ENCODE data around the gene PGM1. TPM values are rescaled to one million over a fixed set of nuclear protein-coding genes. Genes with fewer than 3 reads are reported as not detected.

Gene PGM1
- total RNA-seq, 1 experiment from 2014 or later: 23.0 TPM

- peak; percentile 86 for DNase-seq (ENCODE audit: extremely low read depth, low read depth)
Measured at GRCh38 chr1:63691701-63692425, 98.7 kb downstream of the PGM1 start.

- DNase-seq (ENCODE audit: extremely low read depth, low read depth): no peak
Measured at GRCh38 chr1:63693944-63694571, 100.8 kb downstream of the PGM1 start.

- peak; percentile 20 for DNase-seq (ENCODE audit: extremely low read depth, low read depth)
Measured at GRCh38 chr1:63698001-63698838, 105.0 kb downstream of the PGM1 start.

- no peak for DNase-seq (ENCODE audit: extremely low read depth, low read depth)
Measured at GRCh38 chr1:63701187-63701586, 108.0 kb downstream of the PGM1 start.

- DNase-seq (ENCODE audit: extremely low read depth, low read depth): no peak
Measured at GRCh38 chr1:63703701-63704107, 110.5 kb downstream of the PGM1 start.

GRCh38 chr1:63704443-63704842 lies 111.2 kb downstream of the PGM1 start:
- DNase-seq (ENCODE audit: extremely low read depth, low read depth): no peak

- DNase-seq (ENCODE audit: extremely low read depth, low read depth): no peak
Measured at GRCh38 chr1:63705078-63705477, 111.9 kb downstream of the PGM1 start.

GRCh38 chr1:63709267-63709828 lies 116.1 kb downstream of the PGM1 start:
- DNase-seq (ENCODE audit: extremely low read depth, low read depth): no peak

Small RNAs within 50 kb of the gene (small RNA-seq; reads per million reads assigned to genes)
- gene RF02105 (0 reads per million in 2 experiments), gene RF02106 (0 reads per million in 2 experiments), gene RF02107 (0 reads per million in 2 experiments), gene RF02108 (0 reads per million in 2 experiments), gene RF02109 (0 reads per million in 2 experiments), gene RF02110 (0 reads per million in 2 experiments)

Other genes with a start within 250 kb of the PGM1 start
- 18.9 and 20.2 TPM in 2 replicates for gene ALG6, start 225.8 kb upstream of the PGM1 start, total RNA-seq (2014; rRNA removed; shearing (Covaris generic))
- 50.0 and 53.7 TPM in 2 replicates for gene ITGB3BP, start 70.2 kb upstream of the PGM1 start, total RNA-seq (2014; rRNA removed; shearing (Covaris generic))
- gene EFCAB7, start 69.9 kb upstream of the PGM1 start, total RNA-seq (2014; rRNA removed; shearing (Covaris generic)): 8.1 and 8.6 TPM in 2 replicates
- 1.3 and 1.6 TPM in 2 replicates for gene ROR1, start 180.6 kb downstream of the PGM1 start, total RNA-seq (2014; rRNA removed; shearing (Covaris generic))